Kidney tubule cell (primary cell): ENCODE results near the gene ZSCAN30.

ENCODE experiments used
- DNase-seq: peaks from one replicate; pipeline ENCODE4 v3.0.0-alpha.2; 2018; ENCODE audit warnings: low spot score

ZSCAN30 gene

GRCh38 chr18:35290094-35290735, at the start of gene ZSCAN30:
Gene ZSCAN30, minus strand, starts transcription at chr18:35290229. Its CDS starts 25,877 bp downstream, at chr18:35264352.
- DNase-seq, result peak; percentile 94

GRCh38 chr18:35337286-35337685, 47.3 kb upstream of the ZSCAN30 start:
- no peak for DNase-seq

- peak; percentile 47 for DNase-seq
Measured at GRCh38 chr18:35335866-35336265, 45.8 kb upstream of the ZSCAN30 start.

- DNase-seq, result peak; percentile 65
Measured at GRCh38 chr18:35334821-35335220, 44.8 kb upstream of the ZSCAN30 start.

GRCh38 chr18:35334212-35334611, 44.2 kb upstream of the ZSCAN30 start:
- no peak for DNase-seq

- no peak for DNase-seq
Measured at GRCh38 chr18:35331367-35332087, 41.5 kb upstream of the ZSCAN30 start.

- no peak for DNase-seq
Measured at GRCh38 chr18:35328868-35329267, 38.8 kb upstream of the ZSCAN30 start.

GRCh38 chr18:35326695-35327387, 36.8 kb upstream of the ZSCAN30 start:
- no peak for DNase-seq

- no peak for DNase-seq
Measured at GRCh38 chr18:35324926-35325655, 35.1 kb upstream of the ZSCAN30 start.

- peak; percentile 6 for DNase-seq
Measured at GRCh38 chr18:35322486-35323458, 32.7 kb upstream of the ZSCAN30 start.

- DNase-seq, result peak; percentile 9
Measured at GRCh38 chr18:35311496-35311895, 21.5 kb upstream of the ZSCAN30 start.

- DNase-seq, result no peak
Measured at GRCh38 chr18:35306588-35307250, 16.7 kb upstream of the ZSCAN30 start.

- no peak for DNase-seq
Measured at GRCh38 chr18:35303610-35304009, 13.6 kb upstream of the ZSCAN30 start.

GRCh38 chr18:35296060-35296459, 6.0 kb upstream of the ZSCAN30 start:
- DNase-seq, result no peak

- no peak for DNase-seq
Measured at GRCh38 chr18:35291166-35291565, 1.1 kb upstream of the ZSCAN30 start.

GRCh38 chr18:35289727-35290093, 319 bp downstream of the ZSCAN30 start:
- no peak for DNase-seq

- peak; percentile 23 for DNase-seq
Measured at GRCh38 chr18:35289293-35289692, 736 bp downstream of the ZSCAN30 start.

GRCh38 chr18:35284841-35285240, 5.2 kb downstream of the ZSCAN30 start:
- DNase-seq, result no peak

GRCh38 chr18:35283923-35284794, 5.9 kb downstream of the ZSCAN30 start:
- DNase-seq, result no peak

GRCh38 chr18:35282353-35282752, 7.7 kb downstream of the ZSCAN30 start:
- peak; percentile 70 for DNase-seq
